ENCODE measurements around the gene ATP5PF.

DNA sequence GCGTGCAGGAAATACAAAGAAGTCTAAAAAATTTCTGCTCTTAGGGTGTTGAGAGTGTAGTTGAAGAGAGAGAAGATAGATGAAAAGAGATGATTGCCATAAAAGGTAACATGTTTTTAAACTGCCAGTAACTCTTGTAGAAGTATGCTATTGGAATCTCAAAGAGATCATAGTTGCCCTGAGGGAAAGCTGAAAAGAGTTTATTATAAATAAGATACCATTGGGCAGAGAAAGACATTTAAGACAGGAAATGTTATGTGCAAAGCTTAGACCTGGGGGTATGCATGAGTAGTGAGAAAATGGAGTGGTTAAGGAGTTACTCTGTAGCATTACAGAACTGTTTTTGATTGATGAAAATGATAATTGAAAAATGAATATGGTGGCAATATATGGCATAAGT lies 17.7 kb upstream of the ATP5PF start:
- TF ChIP-seq, protein P1, sequence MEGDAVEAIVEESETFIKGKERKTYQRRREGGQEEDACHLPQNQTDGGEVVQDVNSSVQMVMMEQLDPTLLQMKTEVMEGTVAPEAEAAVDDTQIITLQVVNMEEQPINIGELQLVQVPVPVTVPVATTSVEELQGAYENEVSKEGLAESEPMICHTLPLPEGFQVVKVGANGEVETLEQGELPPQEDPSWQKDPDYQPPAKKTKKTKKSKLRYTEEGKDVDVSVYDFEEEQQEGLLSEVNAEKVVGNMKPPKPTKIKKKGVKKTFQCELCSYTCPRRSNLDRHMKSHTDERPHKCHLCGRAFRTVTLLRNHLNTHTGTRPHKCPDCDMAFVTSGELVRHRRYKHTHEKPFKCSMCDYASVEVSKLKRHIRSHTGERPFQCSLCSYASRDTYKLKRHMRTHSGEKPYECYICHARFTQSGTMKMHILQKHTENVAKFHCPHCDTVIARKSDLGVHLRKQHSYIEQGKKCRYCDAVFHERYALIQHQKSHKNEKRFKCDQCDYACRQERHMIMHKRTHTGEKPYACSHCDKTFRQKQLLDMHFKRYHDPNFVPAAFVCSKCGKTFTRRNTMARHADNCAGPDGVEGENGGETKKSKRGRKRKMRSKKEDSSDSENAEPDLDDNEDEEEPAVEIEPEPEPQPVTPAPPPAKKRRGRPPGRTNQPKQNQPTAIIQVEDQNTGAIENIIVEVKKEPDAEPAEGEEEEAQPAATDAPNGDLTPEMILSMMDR (IDR thresholded peaks at IDR 0.05; ENCODE audit: low read length): no peak
- TF ChIP-seq EZH2 (optimal IDR thresholded peaks at IDR 0.05; ENCODE audit: low read depth, low read length) (no peak), EZH2phosphoT487 (IDR thresholded peaks at IDR 0.05; ENCODE audit: low read length) (no peak)
